Fibroblast of skin of abdomen (primary cell): ENCODE data around the gene APLNR.

Experiments used
- DNase-seq: peaks from one replicate; pipeline ENCODE4 v3.0.0-alpha.2; 2013

Gene APLNR

GRCh38 chr11:57217053-57217452, 20.0 kb downstream of the APLNR start:
- DNase-seq: no peak

- DNase-seq: no peak
Measured at GRCh38 chr11:57216463-57216862, 20.6 kb downstream of the APLNR start.

GRCh38 chr11:57214494-57214893, 22.6 kb downstream of the APLNR start:
- DNase-seq: peak; percentile 86

GRCh38 chr11:57214098-57214417, 23.0 kb downstream of the APLNR start:
- DNase-seq: peak; percentile 50

GRCh38 chr11:57213342-57214097, 23.5 kb downstream of the APLNR start:
- peak; percentile 63 for DNase-seq

GRCh38 chr11:57210781-57211180, 26.3 kb downstream of the APLNR start:
- DNase-seq: no peak

- no peak for DNase-seq
Measured at GRCh38 chr11:57207168-57207567, 29.9 kb downstream of the APLNR start.

- peak; percentile 23 for DNase-seq
Measured at GRCh38 chr11:57205041-57205641, 31.9 kb downstream of the APLNR start.

- DNase-seq: no peak
Measured at GRCh38 chr11:57203882-57204480, 33.1 kb downstream of the APLNR start.

GRCh38 chr11:57203359-57203758, 33.7 kb downstream of the APLNR start:
- peak; percentile 18 for DNase-seq

GRCh38 chr11:57202281-57202680, 34.8 kb downstream of the APLNR start:
- DNase-seq: no peak

GRCh38 chr11:57200917-57201316, 36.1 kb downstream of the APLNR start:
- no peak for DNase-seq

GRCh38 chr11:57199330-57199729, 37.7 kb downstream of the APLNR start:
- no peak for DNase-seq

- no peak for DNase-seq
Measured at GRCh38 chr11:57197762-57198161, 39.3 kb downstream of the APLNR start.

- DNase-seq: no peak
Measured at GRCh38 chr11:57196596-57196995, 40.5 kb downstream of the APLNR start.

- no peak for DNase-seq
Measured at GRCh38 chr11:57192316-57192715, 44.7 kb downstream of the APLNR start.

- DNase-seq: no peak
Measured at GRCh38 chr11:57191311-57192219, 45.5 kb downstream of the APLNR start.

- no peak for DNase-seq
Measured at GRCh38 chr11:57190548-57190947, 46.5 kb downstream of the APLNR start.
